Panc1 (cell line): ENCODE measurements around the gene ABHD2. TPM values are rescaled to one million over a fixed set of nuclear protein-coding genes. Genes with fewer than 3 reads are reported as not detected.

Experiments used
- ATAC-seq: fragments of 200-7000 bp; cut with Tn5 transposase; 2 replicates; pipeline ENCODE4 v1.9.1; 2020; ENCODE audit warnings: mild to moderate bottlenecking, moderate library complexity
- BruUV-seq: library from RNA; stranded (reverse); fragments of 400-500 nt; replicated peaks from 2 replicates; lab custom pipeline; 2021; lab: Mats Ljungman, UMichigan
- CTCF ChIA-PET: fragments of 300-600 bp; sonication (Branson Sonifier 250); formaldehyde crosslinking; loops from one replicate; lab custom pipeline; 2022; ENCODE audit warnings: antibody characterized with exemption; lab: Charles Lee
- POLR2A ChIA-PET: fragments of 300-600 bp; sonication (Branson Sonifier 250); formaldehyde crosslinking; loops from one replicate; lab custom pipeline; 2022; ENCODE audit warnings: antibody characterized with exemption; lab: Charles Lee
- DNase-seq: peaks from one replicate; pipeline ENCODE4 v3.0.0-alpha.2; 2010; ENCODE audit warnings: low read depth, low spot score
- H3K27ac ChIP-seq: 2 replicates; pipeline ENCODE4 v1.5.1; 2011; ENCODE audit warnings: mild to moderate bottlenecking, low read length, inconsistent platforms
- H3K27me3 ChIP-seq: fragments of 200-500 bp; sonication (Bioruptor generic); 2 replicates; pipeline ENCODE4 v1.6.0; 2014; ENCODE audit warnings: low read length, inconsistent platforms; ENCODE audit not compliant: control insufficient read depth, insufficient read depth
- H3K36me3 ChIP-seq: fragments of 200-500 bp; sonication (Bioruptor generic); 2 replicates; pipeline ENCODE4 v1.5.1; 2014; ENCODE audit warnings: inconsistent platforms, mild to moderate bottlenecking, low read length, moderate library complexity; ENCODE audit not compliant: control insufficient read depth, insufficient read depth
- H3K4me1 ChIP-seq: 2 replicates; pipeline ENCODE4 v1.5.1; 2011; ENCODE audit warnings: inconsistent platforms, mild to moderate bottlenecking, low read length, moderate library complexity; ENCODE audit not compliant: control insufficient read depth, insufficient read depth
- H3K4me3 ChIP-seq, 2 experiments: 2 replicates each; pipeline ENCODE4 v1.5.1; 2011 to 2012; ENCODE audit warnings: low read depth in 2 of 2, low read length in 2 of 2, mild to moderate bottlenecking in 2 of 2, inconsistent platforms in 1 of 2, moderate library complexity in 1 of 2
- H3K9me3 ChIP-seq: fragments of 200-500 bp; sonication (Bioruptor generic); 2 replicates; pipeline ENCODE4 v1.5.1; 2014; ENCODE audit warnings: low read depth, mild to moderate bottlenecking, inconsistent platforms, low read length, moderate library complexity; ENCODE audit not compliant: control insufficient read depth, insufficient read depth
- CTCF ChIP-seq: fragments of 450-650 bp; IDR thresholded peaks from 2 replicates; pipeline ENCODE4 v1.5.1; 2017; ENCODE audit warnings: mild to moderate bottlenecking
- POLR2AphosphoS5 ChIP-seq: IDR thresholded peaks from 2 replicates; pipeline ENCODE4 v1.6.1; 2012; ENCODE audit warnings: mild to moderate bottlenecking, low read depth, low read length, moderate library complexity
- REST ChIP-seq, 2 experiments: IDR thresholded peaks; 2 replicates each; pipeline ENCODE4 v1.6.1; 2011 to 2012; ENCODE audit warnings: low read depth in 2 of 2, control low read depth in 1 of 2, low read length in 1 of 2, mild to moderate bottlenecking in 1 of 2, moderate library complexity in 1 of 2; ENCODE audit not compliant: insufficient read depth in 1 of 2
- SIN3A ChIP-seq: IDR thresholded peaks from 2 replicates; pipeline ENCODE4 v1.6.1; 2012; ENCODE audit warnings: low read depth, mild to moderate bottlenecking, low read length, moderate library complexity, borderline replicate concordance; ENCODE audit not compliant: insufficient read depth
- TCF7L2 ChIP-seq: IDR thresholded peaks from 2 replicates; pipeline ENCODE4 v1.6.1; 2011; ENCODE audit warnings: mild to moderate bottlenecking, low read depth, low read length, inconsistent platforms
- in situ Hi-C: cut with HindIII; loops from 2 replicates; pipeline ENCODE4 v1.10.0; 2016; ENCODE audit warnings: low sequenced_read_pairs, low pct_unique_long_range_greater_than_20kb
- intact Hi-C: fragments of 100-400 bp; cut with micrococcal nuclease; formaldehyde crosslinking; loops from one replicate; pipeline ENCODE4 v1.10.0; 2022; ENCODE audit not compliant: unreplicated experiment
- total RNA-seq: library from RNA; stranded (reverse); gene quantifications from one replicate; pipeline ENCODE4 v1.2.1, GENCODE V29; 2021; ENCODE audit not compliant: unreplicated experiment

The ABHD2 gene
- total RNA-seq, 1 experiment from 2014 or later = 95.0 TPM

GRCh38 chr15:89109238-89109637 is 21.0 kb downstream of the ABHD2 start:
- intact Hi-C loops (no loop called here), in situ Hi-C loops (no loop called here)
- Histone ChIP-seq H3K27me3 (no peaks in the 10 kb centered on the region), H3K9me3 (no peaks in the 10 kb centered on the region), H3K27ac (no peak overlapping the region), H3K4me3 (no peak overlapping the region), H3K4me1 (peaks cover 10% of the 10 kb centered on the region), H3K36me3 (no peaks in the 10 kb centered on the region)
- DNase-seq (no peak), ATAC-seq (no peak)
- POLR2A ChIA-PET = no interaction called here
- BruUV-seq = no TSS peak
- CTCF ChIA-PET = interaction anchor here (0.7 kb wide), 1 partner anchor 51 kb away, joined by 3 read pairs; no protein-coding TSS in a partner anchor
- no peak for TF ChIP-seq CTCF

GRCh38 chr15:89110060-89110459 is 21.8 kb downstream of the ABHD2 start:
- no peak overlapping the region for H3K27ac ChIP-seq
- ChIA-PET POLR2A (no interaction called here), CTCF (no interaction called here)
- H3K27me3 ChIP-seq = no peaks in the 10 kb centered on the region
- no TSS peak for BruUV-seq
- no peak overlapping the region for H3K4me3 ChIP-seq
- no peaks in the 10 kb centered on the region for H3K36me3 ChIP-seq
- intact Hi-C loops (no loop called here), in situ Hi-C loops (no loop called here)
- TF ChIP-seq CTCF (no peak), TCF7L2 (no peak), POLR2AphosphoS5 (no peak), SIN3A (no peak), REST (IDR thresholded peaks at IDR 0.05; ENCODE audit: insufficient read depth in 1 of 2, low read depth in 2 of 2, low read length in 1 of 2) (no peak)
- no peaks in the 10 kb centered on the region for H3K9me3 ChIP-seq
- peaks cover 8% of the 10 kb centered on the region for H3K4me1 ChIP-seq
- ATAC-seq = no peak
- no peak for DNase-seq
